KBM-7 (cell line): Measurements from ENCODE around the gene ZDHHC24.
"Not testable (repeated sequence)": the region's sequence is repeated elsewhere in the genome, so short reads cannot be mapped to it uniquely, and the experiment has no call there.

Experiments
- DNase-seq: peaks from one replicate; pipeline ENCODE4 v3.0.0-alpha.2; 2015
- in situ Hi-C: fragments of 300-500 bp; cut with MboI; formaldehyde crosslinking; loops from 2 replicates; pipeline ENCODE4 v1.14.3; 2020; ENCODE audit warnings: low sequenced_read_pairs, low pct_unique_long_range_greater_than_20kb, mixed read lengths

ZDHHC24 gene

DNA sequence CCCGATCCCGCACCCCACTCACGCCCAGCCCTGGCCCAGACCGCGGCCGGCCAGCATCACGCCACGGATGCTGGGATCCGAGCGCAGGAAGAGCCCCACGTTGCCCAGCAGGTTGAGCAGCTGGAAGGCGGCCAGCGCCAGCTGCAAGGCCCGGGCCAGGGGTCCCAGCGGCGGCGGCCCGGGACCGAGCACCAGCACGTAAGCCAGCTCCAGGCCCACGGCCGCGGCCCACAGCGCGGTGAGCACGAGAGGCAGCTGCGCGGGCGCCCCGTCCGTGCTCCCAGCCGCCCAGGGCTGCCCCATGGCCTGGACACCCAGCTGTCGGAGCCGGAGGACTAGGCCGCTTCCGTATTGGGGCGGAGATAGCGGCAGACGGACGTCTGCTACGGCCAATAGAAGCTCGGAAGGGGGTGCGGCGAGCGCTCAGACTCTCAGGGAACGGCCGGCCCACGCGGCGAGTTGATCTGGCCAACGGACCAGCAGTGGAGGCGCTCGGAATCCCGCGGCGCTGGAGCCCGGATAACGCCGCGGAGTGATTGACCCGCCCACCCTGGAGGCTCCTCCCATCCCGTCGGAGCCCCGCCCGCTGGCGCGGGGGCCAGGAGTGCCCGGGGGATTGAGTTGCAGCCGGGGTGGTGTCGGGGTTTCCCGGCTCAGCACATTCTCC, at the start of gene ZDHHC24:
Gene ZDHHC24 (minus strand): TSS at position 348 of the 667 bp plus-strand sequence. CDS start 45 bp downstream, at position 303.
- DNase-seq, result peak; percentile 96
- in situ Hi-C loops, result no loop called here

DNA sequence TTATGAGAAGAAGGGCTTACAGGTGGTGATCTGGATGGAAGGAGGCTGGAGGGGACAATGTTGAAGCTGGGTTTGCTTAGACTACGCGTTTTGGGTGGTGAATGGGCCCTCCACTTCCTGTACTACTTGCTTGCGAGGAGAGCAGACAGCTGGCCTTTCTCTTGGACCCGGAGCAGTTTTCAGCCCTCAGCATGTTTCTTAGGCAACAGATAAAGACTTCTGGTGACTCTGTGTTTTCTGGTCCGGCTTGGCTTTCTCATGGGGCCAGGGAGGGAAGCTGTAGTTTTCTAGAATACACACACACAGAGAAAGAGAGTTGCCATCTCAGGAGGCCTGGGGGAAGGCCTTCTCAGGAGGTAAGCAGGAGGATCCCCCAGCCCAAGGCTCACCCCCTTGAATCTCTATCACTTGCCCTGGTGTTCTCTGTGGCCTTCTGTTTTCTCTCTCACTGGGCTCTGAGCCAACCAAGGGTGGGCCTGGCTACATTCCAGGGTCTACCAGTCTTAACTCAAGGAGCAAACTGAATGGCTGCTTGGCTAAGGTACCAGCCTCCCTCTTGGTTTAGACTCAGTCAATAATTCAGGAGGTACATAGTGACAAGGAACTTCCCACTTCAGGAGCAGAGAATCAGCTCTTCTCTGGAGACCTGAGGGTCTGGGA, 49.5 kb upstream of the ZDHHC24 start:
- in situ Hi-C loops, result no loop called here
- DNase-seq, result no peak

GRCh38 chr11:66593650-66594049, 47.8 kb upstream of the ZDHHC24 start:
- DNase-seq, result no peak
- in situ Hi-C loops, result no loop called here

GRCh38 chr11:66593303-66593635, 47.4 kb upstream of the ZDHHC24 start:
- in situ Hi-C loops, result no loop called here
- no peak for DNase-seq

- in situ Hi-C loops, result no loop called here
- peak; percentile 96 for DNase-seq
These were observed 46.8 kb upstream of the ZDHHC24 start, which contains the start of the genes CCDC87 and CCS for GRCh38 chr11:66592457-66593302. Gene CCDC87 (minus strand): TSS chr11:66593063. CDS start chr11:66593015, 48 bp downstream. Gene CCS (plus strand): TSS chr11:66593185. CDS start chr11:66593262, 77 bp downstream.

DNA sequence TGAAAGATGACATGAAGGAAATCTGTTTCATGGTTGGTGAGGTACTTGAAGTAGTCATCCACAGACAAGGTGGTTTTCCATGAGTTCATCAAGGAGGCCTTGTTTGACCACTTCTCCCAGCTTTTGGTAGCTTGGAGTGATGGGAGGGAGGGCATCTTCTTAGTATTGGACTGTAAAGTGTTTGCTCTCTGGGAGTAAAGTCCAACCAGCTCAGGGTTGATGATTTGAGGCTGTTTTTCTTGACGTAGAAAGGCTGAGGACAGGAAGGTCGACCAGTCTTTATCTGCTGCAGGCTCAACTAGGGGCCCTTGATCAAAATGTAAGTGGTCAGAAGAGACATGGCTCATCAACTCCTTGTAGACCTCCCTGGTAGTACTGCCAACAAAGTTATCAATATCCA, 45.3 kb upstream of the ZDHHC24 start:
- in situ Hi-C loops, result no loop called here
- no peak for DNase-seq

GRCh38 chr11:66589996-66590675, 44.3 kb upstream of the ZDHHC24 start:
- no peak for DNase-seq
- in situ Hi-C loops, result no loop called here

GRCh38 chr11:66589315-66589714, 43.5 kb upstream of the ZDHHC24 start:
- in situ Hi-C loops, DNase-seq: not testable (repeated sequence)

DNA sequence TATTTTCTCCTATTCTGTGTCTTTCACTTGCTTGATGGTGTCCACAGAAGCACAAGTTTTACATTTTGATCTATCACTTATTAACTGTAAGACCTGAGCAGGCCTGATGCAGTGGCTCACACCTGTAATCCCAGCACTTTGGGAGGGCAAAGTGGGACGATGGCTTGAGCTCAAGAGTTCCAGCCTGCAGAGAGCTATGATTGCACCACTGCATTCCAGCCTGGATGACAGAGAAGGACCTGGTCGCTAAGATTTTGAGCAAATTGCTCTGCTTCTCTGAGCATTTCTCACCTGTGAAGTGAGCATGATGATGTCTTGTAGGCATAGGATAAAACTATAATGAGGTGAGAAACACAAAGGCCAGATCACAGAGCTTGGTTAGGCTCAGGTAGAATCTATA, 40.3 kb upstream of the ZDHHC24 start:
- DNase-seq, result no peak
- in situ Hi-C loops, result no loop called here

GRCh38 chr11:66585447-66585846, 39.6 kb upstream of the ZDHHC24 start:
- DNase-seq, in situ Hi-C loops: not testable (repeated sequence)

DNA sequence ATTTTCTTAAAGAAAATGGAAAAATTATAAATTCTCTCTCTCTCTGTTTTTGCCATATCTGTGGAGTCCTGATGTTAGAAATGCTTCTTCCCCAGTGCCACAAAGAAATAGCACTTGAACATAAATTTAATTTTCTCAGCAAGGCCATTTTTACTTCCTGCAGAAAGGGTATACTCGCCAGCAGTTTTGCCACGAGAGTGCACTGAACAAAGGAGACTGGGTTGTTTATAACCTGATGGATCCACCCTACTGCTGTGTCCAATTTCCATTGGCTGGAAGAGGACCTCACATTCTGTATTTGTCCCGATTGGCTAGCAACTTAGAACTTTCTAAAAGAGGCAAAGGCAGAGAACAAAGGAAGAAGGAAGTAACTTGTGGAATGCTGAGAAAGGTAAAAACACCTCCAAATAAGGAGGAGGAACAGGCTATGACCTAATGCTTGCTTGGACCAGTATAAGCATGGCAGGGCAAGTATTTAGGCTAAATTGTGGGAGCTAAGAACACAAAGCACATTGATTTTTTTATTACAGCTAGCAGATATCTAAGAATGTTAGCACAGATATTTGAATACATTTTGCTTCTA, 36.8 kb upstream of the ZDHHC24 start:
- in situ Hi-C loops, DNase-seq: not testable (repeated sequence)

DNA sequence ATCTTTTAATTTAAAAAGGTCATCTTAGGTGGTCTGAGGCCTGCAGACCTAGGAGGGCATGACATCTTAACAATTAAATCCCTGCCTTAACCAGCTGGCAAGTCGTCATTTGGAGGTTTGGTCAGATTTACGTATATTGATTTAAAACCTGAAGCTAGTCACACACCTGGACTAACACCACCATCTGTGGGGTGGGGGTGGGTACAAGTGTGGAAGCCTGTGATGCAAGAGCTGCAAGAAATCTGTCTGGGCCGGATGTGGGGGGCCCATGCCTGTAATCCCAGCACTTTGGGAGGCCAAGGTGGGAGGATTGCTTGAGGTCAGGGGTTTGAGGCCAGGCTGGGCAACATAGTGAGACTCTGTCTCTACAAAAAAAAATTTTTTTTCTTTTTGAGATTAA, 35.4 kb upstream of the ZDHHC24 start:
- in situ Hi-C loops, result no loop called here
- DNase-seq, result no peak

GRCh38 chr11:66580803-66581202, 35.0 kb upstream of the ZDHHC24 start:
- in situ Hi-C loops, result no loop called here
- no peak for DNase-seq

GRCh38 chr11:66579017-66579606, 33.3 kb upstream of the ZDHHC24 start:
- in situ Hi-C loops, result no loop called here
- DNase-seq, result peak; percentile 83

GRCh38 chr11:66570850-66571180, 25.0 kb upstream of the ZDHHC24 start:
- in situ Hi-C loops, result no loop called here
- no peak for DNase-seq

GRCh38 chr11:66570079-66570849, 24.4 kb upstream of the ZDHHC24 start:
- in situ Hi-C loops, result no loop called here
- no peak for DNase-seq

DNA sequence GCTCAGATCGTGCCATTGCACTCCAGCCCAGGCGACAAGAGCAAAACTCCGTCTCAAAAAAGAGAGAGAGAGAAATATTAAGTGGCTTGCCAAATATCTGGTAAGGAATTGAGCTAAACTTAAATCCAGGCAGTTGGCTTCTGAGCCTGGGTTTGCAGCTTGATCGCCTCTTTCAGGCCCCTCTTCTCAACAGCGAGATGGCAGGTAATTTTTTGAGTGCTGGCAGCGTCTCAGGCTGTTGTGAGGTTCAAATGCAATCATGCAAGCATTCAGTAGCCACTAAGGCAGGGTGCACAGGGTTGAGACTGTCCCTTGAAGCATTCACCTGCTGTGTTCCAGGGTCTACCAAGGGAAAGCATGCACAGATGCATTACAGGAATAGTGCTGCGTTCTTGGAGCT, 23.2 kb upstream of the ZDHHC24 start:
- in situ Hi-C loops, result no loop called here

More for the DNA sequence above, 23.2 kb upstream of the ZDHHC24 start:
- no peak for DNase-seq
